ENCODE data around the gene PSMG2.

DNA sequence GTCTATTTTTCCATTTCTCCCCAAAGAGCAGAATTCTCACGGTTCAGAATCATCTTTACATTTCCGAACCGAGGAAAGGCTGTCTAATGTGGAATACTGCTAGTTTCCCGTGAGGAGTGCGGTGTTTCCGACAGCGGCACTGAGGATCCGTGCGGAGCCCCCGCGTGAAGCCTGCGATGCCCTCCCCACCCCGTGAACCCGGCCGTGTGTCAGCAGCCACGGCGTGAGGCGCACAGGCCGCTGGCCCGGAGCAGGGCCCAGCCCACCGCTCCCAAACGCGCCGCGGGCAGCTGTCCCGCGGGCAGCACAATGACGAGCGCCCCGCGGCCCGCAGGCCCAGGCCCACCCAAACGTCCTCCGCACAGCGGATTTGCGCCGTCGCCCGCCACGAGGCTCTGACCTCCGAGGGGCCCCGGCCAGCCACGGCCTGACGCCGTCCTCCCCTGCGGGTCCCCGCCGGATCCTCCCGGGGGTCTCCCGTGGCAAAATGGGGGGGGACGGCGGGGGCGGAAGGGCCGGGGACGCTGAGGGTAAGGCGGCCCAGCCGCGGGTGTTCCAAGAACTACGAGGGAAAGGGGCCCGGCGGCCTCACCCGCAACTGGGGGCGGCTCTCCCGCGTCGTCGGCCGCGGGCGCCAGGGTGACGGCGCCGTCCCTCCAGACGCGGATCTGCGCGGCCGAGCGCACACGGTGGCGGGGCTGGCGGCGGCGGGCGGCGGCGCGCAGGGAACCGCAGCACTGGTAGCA lies 45.7 kb upstream of the PSMG2 start:
- TF ChIP-seq, protein P1, sequence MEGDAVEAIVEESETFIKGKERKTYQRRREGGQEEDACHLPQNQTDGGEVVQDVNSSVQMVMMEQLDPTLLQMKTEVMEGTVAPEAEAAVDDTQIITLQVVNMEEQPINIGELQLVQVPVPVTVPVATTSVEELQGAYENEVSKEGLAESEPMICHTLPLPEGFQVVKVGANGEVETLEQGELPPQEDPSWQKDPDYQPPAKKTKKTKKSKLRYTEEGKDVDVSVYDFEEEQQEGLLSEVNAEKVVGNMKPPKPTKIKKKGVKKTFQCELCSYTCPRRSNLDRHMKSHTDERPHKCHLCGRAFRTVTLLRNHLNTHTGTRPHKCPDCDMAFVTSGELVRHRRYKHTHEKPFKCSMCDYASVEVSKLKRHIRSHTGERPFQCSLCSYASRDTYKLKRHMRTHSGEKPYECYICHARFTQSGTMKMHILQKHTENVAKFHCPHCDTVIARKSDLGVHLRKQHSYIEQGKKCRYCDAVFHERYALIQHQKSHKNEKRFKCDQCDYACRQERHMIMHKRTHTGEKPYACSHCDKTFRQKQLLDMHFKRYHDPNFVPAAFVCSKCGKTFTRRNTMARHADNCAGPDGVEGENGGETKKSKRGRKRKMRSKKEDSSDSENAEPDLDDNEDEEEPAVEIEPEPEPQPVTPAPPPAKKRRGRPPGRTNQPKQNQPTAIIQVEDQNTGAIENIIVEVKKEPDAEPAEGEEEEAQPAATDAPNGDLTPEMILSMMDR (IDR thresholded peaks at IDR 0.05) = no peak
- TF ChIP-seq HOXA7 (CRISPR knock-in tag; IDR thresholded peaks at IDR 0.05) (no peak), CHD2 (IDR thresholded peaks at IDR 0.05; ENCODE audit: low read length, partially characterized antibody) (no peak), POLR2AphosphoS2 (conservative IDR thresholded peaks at IDR 0.05; ENCODE audit: low read length) (no peak), MAFK (IDR thresholded peaks at IDR 0.05; ENCODE audit: partially characterized antibody) (no peak)

Measured in A549 (cell line).